K562 (cell line): ENCODE results near the gene SMAD3. TPM values are rescaled to one million over a fixed set of nuclear protein-coding genes. Genes with fewer than 3 reads are reported as not detected.
A peak's percentile ranks its signal among the peaks of the same experiment; 100 is the strongest.

Experiments used
- ATAC-seq: fragments of 200-7000 bp; cut with Tn5 transposase; 3 replicates; pipeline ENCODE4 v1.9.1; 2020; ENCODE audit warnings: moderate library complexity
- BruUV-seq: library from RNA; stranded (reverse); fragments of 400-500 nt; replicated peaks from 2 replicates; lab custom pipeline; 2021; lab: Mats Ljungman, UMichigan
- CTCF ChIA-PET: fragments of 300-600 bp; formaldehyde crosslinking; extraction: SDS; loops from one replicate; lab custom pipeline; 2021; ENCODE audit warnings: low intra/inter-chr PET ratio; lab: Yijun Ruan, JAX
- POLR2A ChIA-PET: fragments of 300-600, 350-650 bp; sonication (Branson Sonifier 250); formaldehyde crosslinking; extraction: SDS; loops from one replicate; lab custom pipeline; 2021; ENCODE audit warnings: antibody characterized with exemption, inconsistent platforms; lab: Yijun Ruan, JAX
- DNase-seq, 4 experiments: peaks; one replicate each; pipeline versions ENCODE4 v3.0.0 to v3.0.0-alpha.2; 2011 to 2018; ENCODE audit warnings: low spot score in 3 of 4, mixed read lengths in 3 of 4; ENCODE audit errors: extremely low read depth in 1 of 4
- FAIRE-seq: peaks from 2 replicates; lab custom pipeline; 2011; peaks lifted over from hg19 to GRCh38; lab: Jason Lieb, UNC
- H2AFZ ChIP-seq: 2 replicates; pipeline ENCODE4 v1.6.0; 2011; ENCODE audit warnings: low read depth, low read length, control low read depth, inconsistent platforms
- H3K27ac ChIP-seq: fragments of 200-600 bp; 3 replicates; pipeline ENCODE4 v1.8.0; 2011; ENCODE audit warnings: low read depth, mild to moderate bottlenecking, control low read depth, inconsistent platforms, low read length, moderate library complexity, mixed read lengths; ENCODE audit errors: extremely low read depth
- H3K27me3 ChIP-seq, 2 experiments: fragments of 300-600 bp in 1 of 2; 2 replicates in 1 of 2; 3 replicates in 1 of 2; pipeline versions ENCODE4 v1.6.0 to v1.8.0; 2011; ENCODE audit warnings: inconsistent platforms in 2 of 2, low read length in 2 of 2, mild to moderate bottlenecking in 1 of 2, mixed read lengths in 1 of 2, moderate library complexity in 1 of 2; ENCODE audit not compliant: control insufficient read depth in 2 of 2, insufficient read depth in 2 of 2
- H3K36me3 ChIP-seq: fragments of 300-600 bp; 3 replicates; pipeline ENCODE4 v1.8.0; 2011; ENCODE audit warnings: mild to moderate bottlenecking, low read length, inconsistent platforms; ENCODE audit not compliant: control insufficient read depth, insufficient read depth
- H3K4me1 ChIP-seq, 2 experiments: fragments of 200-600 bp in 1 of 2; replicated peaks in 1 of 2; 2 replicates in 1 of 2; 3 replicates in 1 of 2; pipeline versions ENCODE4 v1.5.1 to v1.8.0; 2011; ENCODE audit warnings: inconsistent platforms in 2 of 2, low read length in 2 of 2, mild to moderate bottlenecking in 1 of 2, mixed read lengths in 1 of 2, moderate library complexity in 1 of 2; ENCODE audit not compliant: control insufficient read depth in 2 of 2, insufficient read depth in 2 of 2
- H3K4me2 ChIP-seq: 2 replicates; pipeline ENCODE4 v1.6.1; 2011; ENCODE audit warnings: low read length, control low read depth, inconsistent platforms, mixed read lengths; ENCODE audit not compliant: insufficient read depth
- H3K4me3 ChIP-seq: fragments of 200-600 bp; sonication (generic), shearing (Covaris generic); 2 replicates; pipeline ENCODE4 v1.5.1; 2016; ENCODE audit warnings: control low read depth, inconsistent platforms
- H3K79me2 ChIP-seq: fragments of 200-600 bp; 3 replicates; pipeline ENCODE4 v1.8.0; 2011; ENCODE audit warnings: low read length, inconsistent platforms; ENCODE audit not compliant: control insufficient read depth, insufficient read depth
- H3K9ac ChIP-seq, 2 experiments: 2 replicates each; pipeline versions ENCODE4 v1.6.0 to v1.6.1; 2011; ENCODE audit warnings: low read depth in 2 of 2, low read length in 2 of 2, control low read depth in 1 of 2, inconsistent platforms in 1 of 2, mild to moderate bottlenecking in 1 of 2, mixed read lengths in 1 of 2; ENCODE audit not compliant: insufficient read depth in 1 of 2
- H3K9me1 ChIP-seq: one replicate; pipeline ENCODE4 v1.6.0; 2011; ENCODE audit warnings: inconsistent platforms, mild to moderate bottlenecking, low read length, moderate library complexity; ENCODE audit not compliant: control insufficient read depth, insufficient read depth
- H3K9me3 ChIP-seq: replicated peaks from 2 replicates; pipeline ENCODE4 v1.5.1; 2011; ENCODE audit warnings: low read depth, low read length, inconsistent platforms; ENCODE audit not compliant: control insufficient read depth, insufficient read depth
- H4K20me1 ChIP-seq: replicated peaks from 2 replicates; pipeline ENCODE4 v1.6.1; 2011; ENCODE audit warnings: low read length, inconsistent platforms, mixed read lengths; ENCODE audit not compliant: control insufficient read depth, insufficient read depth
- ADNP ChIP-seq: fragments of 200-800 bp; sonication (Bioruptor generic); IDR thresholded peaks from 2 replicates; pipeline ENCODE4 v1.6.1; 2016; ENCODE audit warnings: missing genetic modification characterization, missing compliant biosample characterization
- BCOR ChIP-seq: fragments of 450-650 bp; IDR thresholded peaks from 2 replicates; pipeline ENCODE4 v1.6.1; 2016
- CEBPB ChIP-seq: fragments of 450-650 bp; IDR thresholded peaks from 2 replicates; pipeline ENCODE4 v1.6.1; 2016; ENCODE audit warnings: missing genetic modification characterization, missing compliant biosample characterization
- CXXC5 ChIP-seq: fragments of 250-450 bp; sonication (Bioruptor Pico); IDR thresholded peaks from 2 replicates; pipeline ENCODE4 v1.8.0; 2022; ENCODE audit warnings: inconsistent platforms, mild to moderate bottlenecking, moderate library complexity
- ESRRA ChIP-seq: fragments of 450-650 bp; IDR thresholded peaks from 2 replicates; pipeline ENCODE4 v1.6.1; 2014; ENCODE audit warnings: low read depth, mild to moderate bottlenecking, moderate library complexity, borderline replicate concordance
- HDGF ChIP-seq: fragments of 450-650 bp; IDR thresholded peaks from 2 replicates; pipeline ENCODE4 v1.6.1; 2016
- MBD2 ChIP-seq: sonication (generic); IDR thresholded peaks from 2 replicates; pipeline ENCODE4 v1.6.1; 2016; ENCODE audit warnings: low read depth, borderline replicate concordance
- NR2C2 ChIP-seq, 2 experiments: fragments of 200-800 bp in 1 of 2; sonication (Bioruptor generic) in 1 of 2; sonication (generic) in 1 of 2; formaldehyde crosslinking in 1 of 2; IDR thresholded peaks; 2 replicates each; pipeline versions ENCODE4 v1.6.1 to v1.8.0; 2016 to 2022; ENCODE audit warnings: mild to moderate bottlenecking in 1 of 2, missing compliant biosample characterization in 1 of 2, missing genetic modification characterization in 1 of 2, missing genetic modification reagents in 1 of 2
- PHF20 ChIP-seq: fragments of 450-650 bp; IDR thresholded peaks from 2 replicates; pipeline ENCODE4 v1.6.1; 2018; ENCODE audit not compliant: partially characterized antibody
- POLR2B ChIP-seq: fragments of 450-650 bp; IDR thresholded peaks from 2 replicates; pipeline ENCODE4 v1.6.1; 2018; ENCODE audit warnings: low read depth; ENCODE audit not compliant: partially characterized antibody
- RBM25 ChIP-seq: fragments of 200-400 bp; formaldehyde crosslinking; IDR thresholded peaks from 2 replicates; pipeline ENCODE4 v1.6.1; 2018; ENCODE audit warnings: low read length, low read depth, moderate library complexity; ENCODE audit not compliant: severe bottlenecking
- RCOR1 ChIP-seq, 2 experiments: IDR thresholded peaks; 2 replicates each; pipeline ENCODE4 v1.6.1; 2012; ENCODE audit warnings: low read depth in 2 of 2, low read length in 2 of 2, borderline replicate concordance in 1 of 2, improper control_type of control experiment in 1 of 2
- TEAD1 ChIP-seq, 2 experiments: fragments of 450-650 bp in 1 of 2; sonication (generic) in 1 of 2; formaldehyde crosslinking; IDR thresholded peaks; 2 replicates each; pipeline versions ENCODE4 v1.4.0 to v1.8.0; 2020 to 2022; ENCODE audit warnings: mild to moderate bottlenecking in 2 of 2, missing genetic modification reagents in 1 of 2
- WGBS: fragments of 100-300 bp; shearing (Covaris generic); methylation state at CpG from one replicate; pipeline ENCODE4 v1.1.6; 2016; ENCODE audit warnings: low coverage, mixed read lengths; ENCODE audit not compliant: insufficient coverage; ENCODE audit errors: missing lambda C conversion rate; 5-methylcytosine and 5-hydroxymethylcytosine counted together
- in situ Hi-C: fragments of 300-500 bp; cut with MboI; formaldehyde crosslinking; loops from 4 replicates; pipeline ENCODE4 v1.15.0; 2018; ENCODE audit warnings: inconsistent platforms, mixed read lengths
- intact Hi-C: fragments of 100-400 bp; cut with micrococcal nuclease; formaldehyde crosslinking; loops from 2 replicates; pipeline ENCODE4 v1.14.2; 2022
- polyA plus RNA-seq, 8 experiments: library from polyadenylated mRNA; depleted of rRNA in 4 of 8; stranded (reverse) in 5 of 8; unstranded in 3 of 8; fragments of >200 nt; fragmentation: Nextera tagmentation in 2 of 8; fragmentation: Illumina TruSeq in 1 of 8; extraction: Ambion mirVana in 2 of 8; extraction: Trizol in 1 of 8; gene quantifications; 2 replicates each; pipeline versions ENCODE4 v1.2.1 to v1.2.3, GENCODE V29; 2011 to 2014; ENCODE audit warnings: inconsistent platforms in 1 of 8, missing spikeins in 1 of 8
- total RNA-seq, 7 experiments: library from RNA; depleted of rRNA in 6 of 7; stranded (reverse); fragments of >200 nt in 6 of 7; fragmentation: Illumina TruSeq in 2 of 7; extraction: Trizol in 2 of 7; gene quantifications; 2 replicates each; pipeline versions ENCODE4 v1.2.1 to v1.2.3, GENCODE V29; 2011 to 2021; ENCODE audit warnings: low replicate concordance in 1 of 7
- TF ChIP-seq, protein P1 (sequence below): sonication (generic); formaldehyde crosslinking; IDR thresholded peaks from 2 replicates; pipeline ENCODE4 v1.8.0; 2023; ENCODE audit warnings: mild to moderate bottlenecking, missing genetic modification reagents
- TF ChIP-seq, protein P2 (sequence below): sonication (generic); formaldehyde crosslinking; IDR thresholded peaks from 2 replicates; pipeline ENCODE4 v1.8.1; 2023; ENCODE audit warnings: mild to moderate bottlenecking, missing genetic modification reagents

SMAD3 gene
- total and polyA plus RNA-seq, 9 of the 15 experiments (the other 6 are each of a cell fraction or from before 2014, with no cell fraction given), result 4.3 to 39.2 (median 11.1) TPM

DNA sequence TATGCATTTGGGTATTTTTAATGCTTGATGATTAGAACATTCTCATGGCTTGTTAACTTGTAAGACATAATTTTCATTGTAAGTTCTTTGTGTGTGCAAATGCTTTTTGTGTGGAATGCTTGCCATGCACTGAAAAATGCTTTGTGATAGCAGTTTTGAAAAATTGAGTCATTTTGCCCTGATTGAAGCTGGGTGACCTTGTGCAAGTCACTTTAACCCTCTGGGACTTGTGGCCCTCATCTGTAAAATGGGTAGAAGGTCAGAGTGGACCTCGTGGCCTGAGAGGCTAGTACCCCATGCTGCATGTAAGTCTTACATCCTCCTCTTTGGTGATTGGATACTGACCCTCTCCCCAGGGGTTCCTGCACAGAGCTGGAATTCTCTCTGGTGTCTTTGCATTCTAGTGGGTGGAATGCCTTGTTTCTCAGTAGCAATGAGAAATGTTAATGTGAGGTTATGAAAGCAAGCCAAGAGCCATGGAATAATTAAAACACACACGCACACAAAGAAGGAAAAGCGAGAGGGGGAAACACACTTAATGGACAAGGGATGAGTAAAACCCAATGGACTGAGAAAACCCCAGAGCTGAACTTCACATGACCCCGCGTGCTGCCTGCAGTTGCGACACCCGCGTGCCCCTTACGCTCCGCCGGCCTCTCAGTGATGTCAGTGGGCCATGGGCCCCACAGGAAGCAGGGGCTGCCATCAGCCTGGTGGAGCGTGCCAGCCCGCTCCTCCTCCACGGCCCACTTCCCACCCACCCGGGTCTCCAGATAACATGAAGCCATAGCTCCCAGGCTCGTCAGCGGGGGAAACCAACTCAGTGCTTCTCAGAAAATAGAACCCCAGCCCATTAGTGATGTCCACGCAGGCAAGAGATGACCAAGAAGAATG is 44.0 kb downstream of the SMAD3 start:
- Histone ChIP-seq H3K4me1 (peaks cover 13 to 24% of the 10 kb centered on the region in 2 experiments), H4K20me1 (0 out of 2 replicates have a peak, but pooled peaks cover 3% of the 10 kb centered on the region), H2AFZ (no peak overlapping the region), H3K27me3 (no peaks in the 10 kb centered on the region), H3K9me1 (no peaks in the 10 kb centered on the region), H3K36me3 (peaks cover 8% of the 10 kb centered on the region; the same call in 1 of the 3 replicates), H3K9ac (peak overlapping the region in 1 of 2 experiments; percentile 71; a peak in 1 of 4 replicates), H3K79me2 (peaks cover 41% of the 10 kb centered on the region), H3K4me3 (no peak overlapping the region), H3K27ac (peak overlapping the region; percentile 38; the same call in 1 of the 3 replicates), H3K9me3 (peaks cover 4% of the 10 kb centered on the region), H3K4me2 (no peak overlapping the region)
- intact Hi-C loops, result no loop called here
- ChIA-PET CTCF (no interaction called here), POLR2A (no interaction called here)
- WGBS, result 46% methylated on average over 18 of the region's 18 CpGs
- no TSS peak for BruUV-seq
- FAIRE-seq, result no peak
- no peak for ATAC-seq
- in situ Hi-C loops, result no loop called here
- no peak for DNase-seq
- TF ChIP-seq CXXC5 (peak; percentile 30; the same call in 1 of the 2 replicates), TEAD1 (CRISPR knock-in tag; IDR thresholded peaks at IDR 0.05) (no peak), ESRRA (peak; percentile 62; the same call in 1 of the 2 replicates), CEBPB (peak; percentile 83), BCOR (peak; percentile 85), RCOR1 (IDR thresholded peaks at IDR 0.05; ENCODE audit: borderline replicate concordance in 1 of 2, low read depth in 2 of 2, low read length in 2 of 2) (0 out of 4 replicates have a peak, but pooled peaks of 1 of the 2 experiments have one; percentile 12), HDGF (no peak), ADNP (tag) (0 out of 2 replicates have a peak, but pooled peaks have one; percentile 48), MBD2 (peak; percentile 20; the same call in 1 of the 2 replicates), POLR2B (no peak), RBM25 (peak; percentile 72), PHF20 (peak; percentile 26), NR2C2 (CRISPR knock-in tag; IDR thresholded peaks at IDR 0.05) (no peak), NR2C2 (tag; IDR thresholded peaks at IDR 0.05) (peak; percentile 38; the same call in 1 of the 2 replicates)
- TF ChIP-seq, protein P1, sequence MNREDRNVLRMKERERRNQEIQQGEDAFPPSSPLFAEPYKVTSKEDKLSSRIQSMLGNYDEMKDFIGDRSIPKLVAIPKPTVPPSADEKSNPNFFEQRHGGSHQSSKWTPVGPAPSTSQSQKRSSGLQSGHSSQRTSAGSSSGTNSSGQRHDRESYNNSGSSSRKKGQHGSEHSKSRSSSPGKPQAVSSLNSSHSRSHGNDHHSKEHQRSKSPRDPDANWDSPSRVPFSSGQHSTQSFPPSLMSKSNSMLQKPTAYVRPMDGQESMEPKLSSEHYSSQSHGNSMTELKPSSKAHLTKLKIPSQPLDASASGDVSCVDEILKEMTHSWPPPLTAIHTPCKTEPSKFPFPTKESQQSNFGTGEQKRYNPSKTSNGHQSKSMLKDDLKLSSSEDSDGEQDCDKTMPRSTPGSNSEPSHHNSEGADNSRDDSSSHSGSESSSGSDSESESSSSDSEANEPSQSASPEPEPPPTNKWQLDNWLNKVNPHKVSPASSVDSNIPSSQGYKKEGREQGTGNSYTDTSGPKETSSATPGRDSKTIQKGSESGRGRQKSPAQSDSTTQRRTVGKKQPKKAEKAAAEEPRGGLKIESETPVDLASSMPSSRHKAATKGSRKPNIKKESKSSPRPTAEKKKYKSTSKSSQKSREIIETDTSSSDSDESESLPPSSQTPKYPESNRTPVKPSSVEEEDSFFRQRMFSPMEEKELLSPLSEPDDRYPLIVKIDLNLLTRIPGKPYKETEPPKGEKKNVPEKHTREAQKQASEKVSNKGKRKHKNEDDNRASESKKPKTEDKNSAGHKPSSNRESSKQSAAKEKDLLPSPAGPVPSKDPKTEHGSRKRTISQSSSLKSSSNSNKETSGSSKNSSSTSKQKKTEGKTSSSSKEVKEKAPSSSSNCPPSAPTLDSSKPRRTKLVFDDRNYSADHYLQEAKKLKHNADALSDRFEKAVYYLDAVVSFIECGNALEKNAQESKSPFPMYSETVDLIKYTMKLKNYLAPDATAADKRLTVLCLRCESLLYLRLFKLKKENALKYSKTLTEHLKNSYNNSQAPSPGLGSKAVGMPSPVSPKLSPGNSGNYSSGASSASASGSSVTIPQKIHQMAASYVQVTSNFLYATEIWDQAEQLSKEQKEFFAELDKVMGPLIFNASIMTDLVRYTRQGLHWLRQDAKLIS (CRISPR knock-in tag), result no peak
- TF ChIP-seq, protein P2, sequence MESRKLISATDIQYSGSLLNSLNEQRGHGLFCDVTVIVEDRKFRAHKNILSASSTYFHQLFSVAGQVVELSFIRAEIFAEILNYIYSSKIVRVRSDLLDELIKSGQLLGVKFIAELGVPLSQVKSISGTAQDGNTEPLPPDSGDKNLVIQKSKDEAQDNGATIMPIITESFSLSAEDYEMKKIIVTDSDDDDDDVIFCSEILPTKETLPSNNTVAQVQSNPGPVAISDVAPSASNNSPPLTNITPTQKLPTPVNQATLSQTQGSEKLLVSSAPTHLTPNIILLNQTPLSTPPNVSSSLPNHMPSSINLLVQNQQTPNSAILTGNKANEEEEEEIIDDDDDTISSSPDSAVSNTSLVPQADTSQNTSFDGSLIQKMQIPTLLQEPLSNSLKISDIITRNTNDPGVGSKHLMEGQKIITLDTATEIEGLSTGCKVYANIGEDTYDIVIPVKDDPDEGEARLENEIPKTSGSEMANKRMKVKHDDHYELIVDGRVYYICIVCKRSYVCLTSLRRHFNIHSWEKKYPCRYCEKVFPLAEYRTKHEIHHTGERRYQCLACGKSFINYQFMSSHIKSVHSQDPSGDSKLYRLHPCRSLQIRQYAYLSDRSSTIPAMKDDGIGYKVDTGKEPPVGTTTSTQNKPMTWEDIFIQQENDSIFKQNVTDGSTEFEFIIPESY, result peak; percentile 83
